ENCODE results near the gene TRPV4.

GRCh38 chr12:109741970-109742703, 91.1 kb downstream of the TRPV4 start:
- TF ChIP-seq, protein P1, sequence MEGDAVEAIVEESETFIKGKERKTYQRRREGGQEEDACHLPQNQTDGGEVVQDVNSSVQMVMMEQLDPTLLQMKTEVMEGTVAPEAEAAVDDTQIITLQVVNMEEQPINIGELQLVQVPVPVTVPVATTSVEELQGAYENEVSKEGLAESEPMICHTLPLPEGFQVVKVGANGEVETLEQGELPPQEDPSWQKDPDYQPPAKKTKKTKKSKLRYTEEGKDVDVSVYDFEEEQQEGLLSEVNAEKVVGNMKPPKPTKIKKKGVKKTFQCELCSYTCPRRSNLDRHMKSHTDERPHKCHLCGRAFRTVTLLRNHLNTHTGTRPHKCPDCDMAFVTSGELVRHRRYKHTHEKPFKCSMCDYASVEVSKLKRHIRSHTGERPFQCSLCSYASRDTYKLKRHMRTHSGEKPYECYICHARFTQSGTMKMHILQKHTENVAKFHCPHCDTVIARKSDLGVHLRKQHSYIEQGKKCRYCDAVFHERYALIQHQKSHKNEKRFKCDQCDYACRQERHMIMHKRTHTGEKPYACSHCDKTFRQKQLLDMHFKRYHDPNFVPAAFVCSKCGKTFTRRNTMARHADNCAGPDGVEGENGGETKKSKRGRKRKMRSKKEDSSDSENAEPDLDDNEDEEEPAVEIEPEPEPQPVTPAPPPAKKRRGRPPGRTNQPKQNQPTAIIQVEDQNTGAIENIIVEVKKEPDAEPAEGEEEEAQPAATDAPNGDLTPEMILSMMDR (IDR thresholded peaks at IDR 0.05; ENCODE audit: insufficient read depth, low read depth, low read length), result no peak
- TF ChIP-seq EZH2 (IDR thresholded peaks at IDR 0.05; ENCODE audit: insufficient read depth, low read length), result no peak

All from astrocyte (in vitro differentiated cells and primary cell).